ENCODE data around the gene SCEL. TPM values are rescaled to one million over a fixed set of nuclear protein-coding genes. Genes with fewer than 3 reads are reported as not detected.

Gene SCEL
- total and polyA plus RNA-seq, 7 donors, result 0.04 TPM; not detected in 5

- intact Hi-C loops (cut with DNase I), result no loop called here
- no peak for TF ChIP-seq CTCF (IDR thresholded peaks at IDR 0.05)
- no peaks in the 10 kb centered on the region for H3K4me1 ChIP-seq
- H3K9me3 ChIP-seq, result no peaks in the 10 kb centered on the region
- no peaks in the 10 kb centered on the region for H3K27me3 ChIP-seq (ENCODE audit: insufficient read depth in 3 of 3, low read length in 2 of 3)
- no peak overlapping the region for H3K27ac ChIP-seq
- DNase-seq (no peak), ATAC-seq (no peak)
- WGBS, 3 donors, result 73 to 79% (median 76%) methylated on average over 3 of the region's 3 CpGs
- no peak overlapping the region for H3K4me3 ChIP-seq
- no peaks in the 10 kb centered on the region for H3K36me3 ChIP-seq (ENCODE audit: insufficient read depth in 1 of 2, low read depth in 1 of 2)
Measured at GRCh38 chr13:77523834-77524728, 11.4 kb upstream of the SCEL start.

- Histone ChIP-seq H3K27ac (no peak overlapping the region), H3K4me1 (no peaks in the 10 kb centered on the region), H3K4me3 (no peak overlapping the region), H3K36me3 (ENCODE audit: insufficient read depth in 1 of 2, low read depth in 1 of 2) (no peaks in the 10 kb centered on the region), H3K27me3 (ENCODE audit: insufficient read depth in 3 of 3, low read length in 2 of 3) (no peaks in the 10 kb centered on the region), H3K9me3 (no peaks in the 10 kb centered on the region)
- intact Hi-C loops (cut with DNase I), result no loop called here
- no peak for TF ChIP-seq CTCF (IDR thresholded peaks at IDR 0.05)
- 86 to 91% (median 87%) methylated on average over 3 of the region's 3 CpGs for WGBS, 3 donors
- ATAC-seq (no peak), DNase-seq (no peak)
Measured at GRCh38 chr13:77528414-77528813, 7.1 kb upstream of the SCEL start.

- Histone ChIP-seq H3K4me3 (no peak overlapping the region), H3K9me3 (no peaks in the 10 kb centered on the region), H3K4me1 (no peaks in the 10 kb centered on the region), H3K27me3 (ENCODE audit: insufficient read depth in 3 of 3, low read length in 2 of 3) (no peaks in the 10 kb centered on the region), H3K36me3 (ENCODE audit: insufficient read depth in 1 of 2, low read depth in 1 of 2) (no peaks in the 10 kb centered on the region), H3K27ac (no peak overlapping the region)
- intact Hi-C loops (cut with DNase I), result no loop called here
- no peak for ATAC-seq
- 63 to 68% (median 64%) methylated on average over 4 of the region's 4 CpGs for WGBS, 3 donors
- TF ChIP-seq CTCF (IDR thresholded peaks at IDR 0.05), result no peak
- no peak for DNase-seq
Measured at GRCh38 chr13:77528834-77529500, 6.5 kb upstream of the SCEL start.

GRCh38 chr13:77529501-77529840, 6.0 kb upstream of the SCEL start:
- no peaks in the 10 kb centered on the region for H3K36me3 ChIP-seq (ENCODE audit: insufficient read depth in 1 of 2, low read depth in 1 of 2)
- H3K27me3 ChIP-seq (ENCODE audit: insufficient read depth in 3 of 3, low read length in 2 of 3), result no peaks in the 10 kb centered on the region
- no peak overlapping the region for H3K4me3 ChIP-seq
- H3K27ac ChIP-seq, result no peak overlapping the region
- DNase-seq (no peak), ATAC-seq (no peak)
- intact Hi-C loops (cut with DNase I), result no loop called here
- TF ChIP-seq CTCF (IDR thresholded peaks at IDR 0.05), result no peak
- WGBS, 3 donors, result 76 to 87% (median 79%) methylated on average over 4 of the region's 4 CpGs
- H3K4me1 ChIP-seq, result no peaks in the 10 kb centered on the region
- H3K9me3 ChIP-seq, result no peaks in the 10 kb centered on the region
